GM23338 (cell line): ENCODE measurements around the gene RFX7.
"Not testable (repeated sequence)": the region's sequence is repeated elsewhere in the genome, so short reads cannot be mapped to it uniquely, and the experiment has no call there.

Experiments
- EZH2 ChIP-seq: fragments of 200-600 bp; sonication (generic); IDR thresholded peaks from one replicate; pipeline ENCODE4 v1.8.0; 2017; ENCODE audit warnings: antibody characterized with exemption, mild to moderate bottlenecking, low read depth; ENCODE audit not compliant: unreplicated experiment
- EZH2phosphoT487 ChIP-seq: fragments of 200-600 bp; sonication (generic); IDR thresholded peaks from one replicate; pipeline ENCODE4 v1.8.1; 2018; ENCODE audit warnings: antibody characterized with exemption; ENCODE audit not compliant: unreplicated experiment
- NANOG ChIP-seq: IDR thresholded peaks from 2 replicates; pipeline ENCODE4 v1.6.1; 2016; ENCODE audit warnings: antibody characterized with exemption, borderline replicate concordance
- POLR2AphosphoS5 ChIP-seq: IDR thresholded peaks from 2 replicates; pipeline ENCODE4 v1.6.1; 2016; ENCODE audit warnings: antibody characterized with exemption, low read depth
- TF ChIP-seq, protein P1 (sequence below), 2 experiments: fragments of 200-600 bp in 1 of 2; sonication (generic) in 1 of 2; conservative IDR thresholded peaks; 2 replicates each; pipeline versions ENCODE4 v1.5.1 to v1.6.1; 2016 to 2017; ENCODE audit warnings: antibody characterized with exemption in 2 of 2, low read depth in 2 of 2, mild to moderate bottlenecking in 2 of 2, moderate library complexity in 1 of 2

DNA sequence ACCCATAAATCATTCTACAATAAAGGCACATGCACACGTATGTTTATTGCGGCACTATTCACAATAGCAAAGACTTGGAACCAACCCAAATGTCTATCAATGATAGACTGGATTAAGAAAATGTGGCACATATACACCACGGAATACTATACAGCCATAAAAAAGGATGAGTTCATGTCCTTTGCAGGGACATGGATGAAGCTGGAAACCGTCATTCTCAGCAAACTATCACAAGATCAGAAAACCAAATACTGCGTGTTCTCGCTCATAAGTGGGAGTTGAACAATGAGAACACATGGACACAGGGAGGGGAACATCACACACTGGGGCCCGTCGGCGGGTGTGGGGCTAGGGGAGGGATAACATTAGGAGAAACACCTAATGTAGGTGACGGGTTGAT lies 88.4 kb downstream of the RFX7 start:
- TF ChIP-seq, protein P1, sequence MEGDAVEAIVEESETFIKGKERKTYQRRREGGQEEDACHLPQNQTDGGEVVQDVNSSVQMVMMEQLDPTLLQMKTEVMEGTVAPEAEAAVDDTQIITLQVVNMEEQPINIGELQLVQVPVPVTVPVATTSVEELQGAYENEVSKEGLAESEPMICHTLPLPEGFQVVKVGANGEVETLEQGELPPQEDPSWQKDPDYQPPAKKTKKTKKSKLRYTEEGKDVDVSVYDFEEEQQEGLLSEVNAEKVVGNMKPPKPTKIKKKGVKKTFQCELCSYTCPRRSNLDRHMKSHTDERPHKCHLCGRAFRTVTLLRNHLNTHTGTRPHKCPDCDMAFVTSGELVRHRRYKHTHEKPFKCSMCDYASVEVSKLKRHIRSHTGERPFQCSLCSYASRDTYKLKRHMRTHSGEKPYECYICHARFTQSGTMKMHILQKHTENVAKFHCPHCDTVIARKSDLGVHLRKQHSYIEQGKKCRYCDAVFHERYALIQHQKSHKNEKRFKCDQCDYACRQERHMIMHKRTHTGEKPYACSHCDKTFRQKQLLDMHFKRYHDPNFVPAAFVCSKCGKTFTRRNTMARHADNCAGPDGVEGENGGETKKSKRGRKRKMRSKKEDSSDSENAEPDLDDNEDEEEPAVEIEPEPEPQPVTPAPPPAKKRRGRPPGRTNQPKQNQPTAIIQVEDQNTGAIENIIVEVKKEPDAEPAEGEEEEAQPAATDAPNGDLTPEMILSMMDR (conservative IDR thresholded peaks at IDR 0.05; ENCODE audit: low read depth in 2 of 2) = not testable (repeated sequence)
- not testable (repeated sequence) for TF ChIP-seq NANOG, EZH2, POLR2AphosphoS5, EZH2phosphoT487
